Measurements from ENCODE around the gene FOLR3. TPM values are rescaled to one million over a fixed set of nuclear protein-coding genes. Genes with fewer than 3 reads are reported as not detected.

The FOLR3 gene
- total and polyA plus RNA-seq, 2 of the 4 experiments (the other 2 are of a cell fraction): 0.29 to 0.36 TPM

DNA sequence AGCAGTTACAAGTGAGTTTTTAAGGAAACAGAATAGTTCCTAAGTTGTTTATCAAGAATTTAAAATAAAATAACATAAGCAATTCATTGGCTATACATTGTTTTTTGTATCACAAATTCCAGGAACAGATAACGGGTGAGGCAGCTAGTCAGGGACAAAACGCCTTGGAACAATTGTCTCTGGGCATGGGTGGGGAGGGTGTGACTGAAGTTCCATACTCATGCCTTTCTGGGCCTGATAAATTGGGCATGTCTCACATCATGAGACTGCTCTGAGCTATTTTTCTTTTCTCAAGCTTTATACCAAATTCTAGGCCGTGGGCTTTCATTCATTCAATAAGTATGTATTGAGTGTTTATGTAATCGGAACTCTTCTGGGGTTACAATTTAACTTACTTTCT is 21.6 kb downstream of the FOLR3 start:
- no peak overlapping the region for H3K4ac ChIP-seq (ENCODE audit: low read depth, low read length)

More for the DNA sequence above, 21.6 kb downstream of the FOLR3 start:
- H2BK20ac ChIP-seq (ENCODE audit: low read depth, low read length): no peak overlapping the region
- H4K91ac ChIP-seq (ENCODE audit: insufficient read depth, low read depth, low read length): no peak overlapping the region
- ATAC-seq (ENCODE audit: low read depth) (no peak), DNase-seq (no peak)
- BruUV-seq (replicated peaks): no TSS peak
- no peak overlapping the region for H3K4me2 ChIP-seq (ENCODE audit: low read depth, low read length)
- dilution Hi-C loops (cut with HindIII; ENCODE audit: low sequenced_read_pairs, unreplicated experiment): no loop called here
- H3K27me3 ChIP-seq (ENCODE audit: control insufficient read depth, insufficient read depth, low read length): peaks cover 18% of the 10 kb centered on the region
- H2AFZ ChIP-seq (replicated peaks; ENCODE audit: low read length, poor library complexity): no peak overlapping the region
- no peak overlapping the region for H2BK120ac ChIP-seq (ENCODE audit: low read depth, low read length)
- TF ChIP-seq MXI1 (IDR thresholded peaks at IDR 0.05; ENCODE audit: borderline replicate concordance, low read depth, low read length) (no peak), RCOR1 (IDR thresholded peaks at IDR 0.05; ENCODE audit: insufficient replicate concordance, low read length) (no peak), POLR2A (IDR thresholded peaks at IDR 0.05; ENCODE audit: low read depth, low read length) (no peak), CHD1 (IDR thresholded peaks at IDR 0.05; ENCODE audit: low read depth, low read length) (no peak)
- CTCF ChIA-PET: interaction anchor here (1.2 kb wide), 1 partner anchor 12 kb away, joined by 3 read pairs; no protein-coding TSS in a partner anchor
- no peak overlapping the region for H4K8ac ChIP-seq (ENCODE audit: low read depth in 2 of 2, low read length in 2 of 2)
- no peak overlapping the region for H2AK9ac ChIP-seq (replicated peaks; ENCODE audit: low read depth, low read length, poor library complexity)
- in situ Hi-C loops (cut with MboI; ENCODE audit: low sequenced_read_pairs): no loop called here
- no peak overlapping the region for H3K23ac ChIP-seq (ENCODE audit: low read depth, low read length)
- no peaks in the 10 kb centered on the region for H3K79me1 ChIP-seq (ENCODE audit: low read depth in 1 of 2, low read length in 2 of 2)
- H2AK5ac ChIP-seq (ENCODE audit: low read depth, low read length): no peak overlapping the region
- no peak overlapping the region for H3K27ac ChIP-seq (ENCODE audit: insufficient read depth, low read length)
- H3K36me3 ChIP-seq (ENCODE audit: control insufficient read depth, insufficient read depth, low read length): no peaks in the 10 kb centered on the region
- H3K56ac ChIP-seq (ENCODE audit: extremely low read depth, insufficient read depth, low read length): no peak overlapping the region
- H3K4me1 ChIP-seq (ENCODE audit: control insufficient read depth, insufficient read depth, low read length): peaks cover 2% of the 10 kb centered on the region
- H2BK5ac ChIP-seq (ENCODE audit: low read depth, low read length, poor library complexity, severe bottlenecking): no peak overlapping the region
- H3K4me3 ChIP-seq (ENCODE audit: insufficient read depth, low read depth, low read length): no peak overlapping the region
- H3K9me1 ChIP-seq (ENCODE audit: insufficient read depth, low read length): no peaks in the 10 kb centered on the region
- no peak overlapping the region for H3K14ac ChIP-seq (replicated peaks; ENCODE audit: low read depth, low read length)
- H4K5ac ChIP-seq (ENCODE audit: low read depth, low read length): no peak overlapping the region
- H4K20me1 ChIP-seq (ENCODE audit: insufficient read depth, low read length): no peaks in the 10 kb centered on the region
- H2BK15ac ChIP-seq (ENCODE audit: low read depth, low read length): no peak overlapping the region
- no peaks in the 10 kb centered on the region for H3K9me3 ChIP-seq (ENCODE audit: control insufficient read depth, insufficient read depth, low read length)
- WGBS, 2 experiments (ENCODE audit: extremely low coverage in 2 of 2, insufficient read length in 1 of 2): no CpG with 5 or more reads among the region's 4 CpGs
- no peak overlapping the region for H3K9ac ChIP-seq (ENCODE audit: low read depth, low read length)
- intact Hi-C loops (cut with micrococcal nuclease): no loop called here
- no peak overlapping the region for H3K18ac ChIP-seq (ENCODE audit: low read depth, low read length)
- POLR2A ChIA-PET (ENCODE audit: unreplicated experiment): no interaction called here

Data from IMR-90 (cell line).